Epithelial cell of prostate (primary cell): Measurements from ENCODE around the gene ZNF207.
"Not testable (repeated sequence)": the region's sequence is repeated elsewhere in the genome, so short reads cannot be mapped to it uniquely, and the experiment has no call there.

ENCODE experiments used
- DNase-seq: peaks from one replicate; pipeline ENCODE4 v3.0.0-alpha.2; 2011; ENCODE audit warnings: low read depth, low spot score
- H3K27ac ChIP-seq: fragments of 450-650 bp; 2 replicates; pipeline ENCODE4 v1.5.1; 2017; ENCODE audit warnings: mild to moderate bottlenecking

ZNF207 gene

GRCh38 chr17:32385121-32385520 is 35.2 kb downstream of the ZNF207 start:
- no peak overlapping the region for H3K27ac ChIP-seq
- no peak for DNase-seq

- no peak for DNase-seq
- H3K27ac ChIP-seq, result peak overlapping the region; percentile 26
These were observed 36.0 kb downstream of the ZNF207 start for GRCh38 chr17:32385971-32386370.

- peak overlapping the region; percentile 26 for H3K27ac ChIP-seq
- peak; percentile 40 for DNase-seq
These were observed 36.9 kb downstream of the ZNF207 start for GRCh38 chr17:32386844-32387243.

GRCh38 chr17:32388128-32388527 is 38.2 kb downstream of the ZNF207 start:
- not testable (repeated sequence) for H3K27ac ChIP-seq, DNase-seq

GRCh38 chr17:32388613-32389459 is 38.9 kb downstream of the ZNF207 start:
- DNase-seq, result no peak
- no peak overlapping the region for H3K27ac ChIP-seq

- no peak for DNase-seq
- no peak overlapping the region for H3K27ac ChIP-seq
These were observed 43.9 kb downstream of the ZNF207 start for GRCh38 chr17:32393904-32394303.

- H3K27ac ChIP-seq, result no peak overlapping the region
- DNase-seq, result no peak
These were observed 46.4 kb downstream of the ZNF207 start for GRCh38 chr17:32396343-32396742.

GRCh38 chr17:32398946-32399345 is 49.0 kb downstream of the ZNF207 start:
- DNase-seq, result no peak
- H3K27ac ChIP-seq, result no peak overlapping the region

- not testable (repeated sequence) for DNase-seq, H3K27ac ChIP-seq
These were observed 60.1 kb downstream of the ZNF207 start for GRCh38 chr17:32410085-32410484.

GRCh38 chr17:32426894-32427293 is 76.9 kb downstream of the ZNF207 start:
- H3K27ac ChIP-seq, result no peak overlapping the region
- no peak for DNase-seq

GRCh38 chr17:32429598-32429997 is 79.6 kb downstream of the ZNF207 start:
- no peak overlapping the region for H3K27ac ChIP-seq
- DNase-seq, result no peak
